Measurements from ENCODE around the gene VPS35. TPM values are rescaled to one million over a fixed set of nuclear protein-coding genes. Genes with fewer than 3 reads are reported as not detected.

VPS35 gene
- total RNA-seq = 199 and 225 TPM in 2 replicates

DNA sequence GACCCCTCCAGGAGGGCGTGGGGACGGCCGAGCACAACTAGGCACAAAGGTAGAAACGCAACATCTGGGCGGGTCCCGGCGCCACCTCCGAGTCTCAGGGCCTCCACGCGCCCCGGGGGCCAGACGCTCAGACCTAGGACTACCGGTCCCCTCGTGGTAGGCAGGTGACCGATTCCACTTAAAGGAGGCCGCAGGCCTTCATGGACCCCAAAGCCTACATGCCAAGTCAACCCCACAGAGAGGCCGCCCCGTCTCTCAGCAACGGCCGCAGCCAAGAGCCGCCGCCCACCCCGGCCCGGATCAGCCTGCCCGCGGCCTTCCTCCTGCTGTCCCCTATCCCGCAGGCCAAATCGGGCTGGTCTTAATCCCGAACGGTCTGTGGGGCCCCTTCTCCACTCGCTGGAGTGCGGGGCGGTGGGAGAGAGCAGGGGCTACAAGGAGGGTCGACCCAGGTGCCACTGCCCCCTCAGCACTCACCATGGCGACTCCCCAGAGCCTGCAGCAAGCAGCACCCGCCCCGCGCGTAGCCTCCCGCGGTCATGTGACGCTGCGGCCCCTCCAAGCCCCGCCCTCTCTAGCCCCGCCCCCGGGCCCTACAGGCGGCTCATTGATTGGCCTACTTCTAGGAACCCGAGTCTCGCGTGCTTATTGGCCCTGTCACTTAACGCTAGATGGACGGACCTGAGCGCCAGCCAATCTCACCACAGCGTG, at the start of gene VPS35:
TSS of gene VPS35 (minus strand) at position 525 of the 711 bp plus-strand sequence. CDS start at position 480, 45 bp downstream.

DNA sequence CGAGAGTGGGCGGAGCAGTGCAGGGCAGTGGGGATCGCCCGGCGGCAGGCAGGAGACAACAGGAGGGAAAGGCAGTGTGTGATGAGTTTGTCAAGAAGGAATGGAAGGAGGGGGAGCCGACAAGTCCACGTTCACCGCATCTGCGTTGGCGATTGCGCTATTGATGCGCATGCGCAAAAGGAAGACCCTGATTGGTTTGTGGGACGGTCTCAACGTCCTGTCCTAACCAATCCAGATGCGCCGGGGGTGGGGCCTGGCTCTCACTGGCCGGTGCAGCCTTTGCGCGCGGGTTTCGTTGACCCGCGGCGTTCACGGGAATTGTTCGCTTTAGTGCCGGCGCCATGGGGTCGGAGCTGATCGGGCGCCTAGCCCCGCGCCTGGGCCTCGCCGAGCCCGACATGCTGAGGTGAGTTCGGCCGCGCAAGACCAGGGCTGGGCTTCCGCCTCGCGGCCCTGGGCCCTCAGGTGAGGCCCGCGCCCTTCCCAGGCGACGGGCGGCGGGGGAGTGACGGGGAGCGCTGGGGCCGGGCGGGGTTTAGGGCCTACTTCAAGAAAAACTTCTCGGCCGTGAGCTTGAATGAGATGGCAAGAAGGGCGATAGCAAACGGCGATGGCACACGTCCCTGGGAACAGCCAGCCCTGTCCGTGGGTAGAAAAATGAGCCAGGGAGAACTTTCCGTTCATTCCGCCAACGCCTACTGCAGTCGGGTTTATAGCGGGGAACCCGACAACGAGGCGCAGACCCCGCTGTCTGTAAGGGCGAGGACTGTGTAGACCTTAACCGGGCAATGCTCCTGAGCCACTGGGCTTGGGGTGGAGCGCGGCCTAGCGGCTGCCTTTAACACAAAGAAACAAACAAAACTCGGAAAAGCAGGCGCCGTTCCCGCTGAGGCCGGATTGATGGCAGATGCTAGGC, 645 bp upstream of the VPS35 start, which contains the start of gene ORC6:
TSS of gene ORC6 (plus strand) at position 295 of the 916 bp plus-strand sequence. CDS start at position 342, 47 bp downstream.

DNA sequence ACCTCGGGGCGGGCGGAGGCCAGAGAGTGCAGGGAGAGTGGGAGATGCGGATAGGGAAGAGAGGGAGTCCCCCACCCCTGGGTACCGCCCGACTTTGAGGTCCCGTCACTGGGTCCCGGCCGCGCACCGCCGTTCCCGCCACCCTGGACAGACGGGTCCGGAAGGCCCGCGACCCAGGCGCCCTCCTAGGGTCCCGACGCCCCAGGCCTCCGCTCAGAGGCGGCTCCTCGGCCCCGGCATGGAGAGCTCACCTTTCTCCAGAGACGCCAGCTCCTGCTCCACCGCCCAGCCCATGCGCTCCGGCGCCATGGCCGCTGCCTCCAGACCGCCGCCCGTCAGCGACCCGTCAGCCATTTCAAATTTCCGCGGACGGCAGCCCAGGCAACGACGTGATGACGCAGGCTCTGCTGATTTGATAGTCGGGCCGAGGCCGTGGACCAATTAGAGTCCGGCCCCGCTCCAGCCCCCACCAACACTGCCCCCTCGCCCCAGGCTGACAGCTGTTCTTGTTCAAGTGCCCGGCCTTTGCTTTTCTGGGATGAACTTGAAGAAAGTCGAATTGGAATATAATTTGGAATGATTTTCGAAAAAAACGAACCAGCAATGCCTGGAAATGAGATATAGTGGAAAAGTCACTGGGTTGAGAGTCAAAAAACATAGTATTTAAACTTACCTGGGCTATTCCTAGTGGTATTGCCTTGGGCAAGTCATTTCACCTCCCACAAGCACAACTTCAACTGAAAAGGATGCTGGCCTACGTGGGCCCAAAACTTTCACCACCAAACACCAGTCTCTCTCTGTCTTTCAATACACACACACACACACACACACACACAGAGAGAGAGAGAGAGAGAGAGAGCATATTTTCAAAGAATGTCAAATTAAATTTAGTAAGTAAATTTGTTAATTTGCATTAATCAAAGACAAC, 67.7 kb downstream of the VPS35 start, which contains the start of gene SHCBP1:
TSS of gene SHCBP1 (minus strand) at position 374 of the 928 bp plus-strand sequence. CDS start at position 354, 20 bp downstream.

Other genes starting within 250 kb of the VPS35 start
- 54.8 and 68.9 TPM in 2 replicates for gene SHCBP1, start 67.8 kb downstream of the VPS35 start, total RNA-seq
- gene ORC6, start 481 bp upstream of the VPS35 start, total RNA-seq = 25.9 and 26.0 TPM in 2 replicates
- gene MYLK3, start 59.2 kb upstream of the VPS35 start, total RNA-seq = under 0.01 and 0.13 TPM in 2 replicates
- gene C16orf87, start 142.0 kb upstream of the VPS35 start, total RNA-seq = 8.0 and 10.1 TPM in 2 replicates
- gene GPT2, start 195.2 kb upstream of the VPS35 start, total RNA-seq = 10.6 and 10.7 TPM in 2 replicates